ENCODE results near the gene CYB561D1.

GRCh38 chr1:109495738-109496137 lies 1.8 kb downstream of the CYB561D1 start:
- TF ChIP-seq CTCF (conservative IDR thresholded peaks at IDR 0.05) (no peak), EZH2 (IDR thresholded peaks at IDR 0.05; ENCODE audit: low read depth) (no peak)
